HG02623 (cell line): ENCODE results near the gene CRMP1.

Experiments
- ATAC-seq: cut with Tn5 transposase; IDR thresholded peaks from one replicate; pipeline ENCODE4 v1.9.1; 2021; ENCODE audit warnings: moderate library complexity; ENCODE audit not compliant: unreplicated experiment

CRMP1 gene

GRCh38 chr4:5893004-5893580 is at the start of gene CRMP1:
TSS of gene CRMP1 (minus strand) at chr4:5893086. CDS start at chr4:5892969, 117 bp downstream.
- ATAC-seq = no peak

GRCh38 chr4:5941601-5942000 is 48.7 kb upstream of the CRMP1 start:
- ATAC-seq = no peak

- no peak for ATAC-seq
Observed at GRCh38 chr4:5940470-5941203, 47.8 kb upstream of the CRMP1 start.

- ATAC-seq = no peak
Observed at GRCh38 chr4:5933996-5934831, 41.3 kb upstream of the CRMP1 start.

- no peak for ATAC-seq
Observed at GRCh38 chr4:5933116-5933515, 40.2 kb upstream of the CRMP1 start.

- ATAC-seq = no peak
Observed at GRCh38 chr4:5932035-5932568, 39.2 kb upstream of the CRMP1 start.

- ATAC-seq = no peak
Observed at GRCh38 chr4:5931526-5931925, 38.6 kb upstream of the CRMP1 start.

- ATAC-seq = no peak
Observed at GRCh38 chr4:5930876-5931275, 38.0 kb upstream of the CRMP1 start.

GRCh38 chr4:5930456-5930855 is 37.6 kb upstream of the CRMP1 start:
- no peak for ATAC-seq

GRCh38 chr4:5928844-5929420 is 36.0 kb upstream of the CRMP1 start:
- no peak for ATAC-seq

GRCh38 chr4:5928274-5928673 is 35.4 kb upstream of the CRMP1 start:
- no peak for ATAC-seq

GRCh38 chr4:5927747-5928146 is 34.9 kb upstream of the CRMP1 start:
- ATAC-seq = no peak

GRCh38 chr4:5927116-5927515 is 34.2 kb upstream of the CRMP1 start:
- ATAC-seq = no peak

- no peak for ATAC-seq
Observed at GRCh38 chr4:5926598-5926997, 33.7 kb upstream of the CRMP1 start.

- no peak for ATAC-seq
Observed at GRCh38 chr4:5925419-5926200, 32.7 kb upstream of the CRMP1 start.

GRCh38 chr4:5924461-5925125 is 31.7 kb upstream of the CRMP1 start:
- ATAC-seq = no peak

- no peak for ATAC-seq
Observed at GRCh38 chr4:5923376-5923775, 30.5 kb upstream of the CRMP1 start.

GRCh38 chr4:5922556-5922955 is 29.7 kb upstream of the CRMP1 start:
- no peak for ATAC-seq

- no peak for ATAC-seq
Observed at GRCh38 chr4:5921981-5922380, 29.1 kb upstream of the CRMP1 start.
